HPDE6-E6E7 (cell line): Measurements from ENCODE around the gene BTNL3.
A peak's percentile ranks its signal among the peaks of the same experiment; 100 is the strongest.

ENCODE experiments used
- DNase-seq: peaks from one replicate; pipeline ENCODE4 v3.0.0; 2011; ENCODE audit warnings: missing footprints; ENCODE audit errors: extremely low spot score

Gene BTNL3

DNA sequence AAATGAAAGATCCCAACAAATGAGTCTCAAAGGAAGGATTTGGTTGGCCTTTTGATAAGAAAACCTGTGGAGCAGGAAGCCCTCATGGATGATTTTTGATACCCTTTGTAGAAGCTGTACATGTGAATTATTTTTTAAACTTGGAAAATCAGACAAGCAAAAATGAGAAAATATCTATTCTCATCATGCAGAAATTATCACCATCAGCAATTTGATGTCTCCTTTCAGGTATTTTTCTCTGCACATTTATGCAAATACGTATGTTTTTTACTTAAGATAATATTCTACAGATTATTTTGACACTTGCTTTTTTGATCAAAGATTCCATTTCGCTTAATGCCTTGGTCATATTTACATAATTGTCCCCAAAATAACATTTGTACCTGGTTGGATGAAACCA lies 58.6 kb downstream of the BTNL3 start:
- DNase-seq = no peak

GRCh38 chr5:181047921-181048320 lies 59.3 kb downstream of the BTNL3 start:
- no peak for DNase-seq

DNA sequence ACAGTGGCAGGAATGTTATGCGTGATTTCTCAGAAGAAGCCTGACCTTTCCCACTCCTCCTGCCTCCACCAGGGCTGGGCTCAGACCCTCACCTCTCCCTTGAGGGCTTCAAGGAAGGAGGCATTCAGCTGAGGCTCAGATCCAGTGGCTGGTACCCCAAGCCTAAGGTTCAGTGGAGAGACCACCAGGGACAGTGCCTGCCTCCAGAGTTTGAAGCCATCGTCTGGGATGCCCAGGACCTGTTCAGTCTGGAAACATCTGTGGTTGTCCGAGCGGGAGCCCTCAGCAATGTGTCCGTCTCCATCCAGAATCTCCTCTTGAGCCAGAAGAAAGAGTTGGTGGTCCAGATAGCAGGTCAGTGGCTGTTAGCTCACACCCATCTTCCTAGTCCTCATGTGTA lies 61.4 kb downstream of the BTNL3 start:
- DNase-seq = no peak

- DNase-seq = no peak
Observed at GRCh38 chr5:181051841-181052671, 63.4 kb downstream of the BTNL3 start.

- no peak for DNase-seq
Observed at GRCh38 chr5:181052672-181053487, 64.2 kb downstream of the BTNL3 start.

DNA sequence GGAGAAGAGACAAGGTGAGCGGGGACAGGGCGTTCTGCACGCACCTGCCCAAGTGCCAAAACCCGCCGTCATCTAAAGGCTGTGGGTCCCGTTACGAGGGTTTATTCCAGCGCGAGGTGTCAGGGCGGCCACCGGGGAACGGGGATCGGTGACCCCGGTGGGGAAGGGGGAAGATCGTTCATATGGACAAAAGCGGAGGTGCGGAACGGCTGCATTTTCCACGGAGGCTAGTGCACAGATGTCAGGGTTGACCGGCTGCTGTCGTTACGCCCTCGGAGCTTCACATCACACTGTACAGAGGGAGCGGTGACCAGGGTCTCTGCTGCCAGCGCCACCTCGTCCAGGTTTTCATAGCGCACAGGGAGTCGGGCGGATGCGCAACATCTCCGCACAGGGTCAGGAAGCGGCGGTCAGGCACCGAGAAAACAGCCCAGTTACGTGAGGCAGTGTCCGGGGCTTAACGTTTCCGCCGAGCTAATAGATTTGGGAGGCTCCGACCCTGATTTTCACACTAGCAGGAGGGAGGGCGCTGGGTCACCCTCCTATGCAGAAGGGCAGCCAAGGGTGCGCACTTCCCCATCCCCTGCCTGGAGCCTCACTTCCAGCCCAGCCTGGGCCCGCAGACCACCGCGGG lies 65.0 kb downstream of the BTNL3 start:
- peak; percentile 19 for DNase-seq

DNA sequence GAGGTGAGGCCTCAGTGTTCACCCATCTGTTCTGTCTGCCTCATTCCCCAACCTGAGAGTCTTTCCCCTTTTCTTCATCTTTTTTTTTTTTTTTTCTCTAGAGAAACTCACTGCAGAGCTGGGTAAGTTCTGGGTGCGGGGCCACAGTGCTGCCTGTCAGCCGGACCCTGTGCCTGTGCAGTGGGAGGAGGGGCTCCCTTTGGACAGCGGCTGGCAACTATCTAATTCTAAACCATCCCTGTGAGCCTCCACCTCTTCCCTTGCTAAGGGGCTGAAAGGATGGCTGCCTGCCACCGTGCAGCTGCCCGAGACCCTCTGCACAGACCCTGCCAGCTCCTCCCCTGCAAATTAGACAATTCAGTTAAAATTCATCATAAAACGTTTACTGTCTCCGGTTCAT lies 65.5 kb downstream of the BTNL3 start:
- DNase-seq = no peak

DNA sequence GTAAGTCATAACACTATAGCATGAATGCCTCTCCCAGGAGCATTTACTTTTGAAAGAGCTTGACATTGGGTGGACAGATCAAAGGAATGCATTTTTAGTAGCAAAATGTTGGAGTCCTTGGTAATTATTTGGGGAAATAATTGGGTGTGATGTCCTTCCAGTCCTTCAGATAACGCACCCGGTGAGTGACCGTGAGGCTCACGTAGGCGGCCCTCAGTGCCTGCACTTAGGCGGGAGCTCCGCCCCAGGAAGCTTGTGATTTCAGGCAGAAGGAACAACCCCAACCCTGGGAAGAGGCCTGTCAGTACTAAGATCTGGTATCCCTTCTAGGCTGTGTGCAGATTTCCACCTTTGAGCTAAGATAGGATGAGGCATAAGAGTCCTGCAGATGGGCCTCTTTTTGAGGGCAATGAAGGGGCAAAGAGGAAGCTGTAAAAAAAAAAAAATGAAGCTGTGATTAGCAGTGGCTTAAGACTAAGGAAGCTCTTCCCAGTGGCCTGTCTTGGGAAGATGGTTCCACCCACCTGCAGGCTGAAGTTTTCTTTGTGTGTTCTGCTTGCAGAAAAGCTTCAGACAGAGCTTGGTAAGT lies 66.3 kb downstream of the BTNL3 start:
- DNase-seq = no peak
